Lower leg skin (tissue), 3 donors: ENCODE results near the gene UQCRC1.

Source experiments
- POLR2A ChIP-seq, 2 donors: fragments of 450-650 bp; IDR thresholded peaks; one replicate each; pipeline ENCODE4 v1.6.1; 2016 to 2017; ENCODE audit warnings: antibody characterized with exemption in 2 of 2, mild to moderate bottlenecking in 1 of 2, moderate library complexity in 1 of 2
- TF ChIP-seq, protein P1 (sequence below), 3 donors: fragments of 450-650 bp; IDR thresholded peaks; one replicate each; pipeline ENCODE4 v1.5.1; 2016; ENCODE audit warnings: antibody characterized with exemption in 3 of 3, mild to moderate bottlenecking in 3 of 3, moderate library complexity in 2 of 3

DNA sequence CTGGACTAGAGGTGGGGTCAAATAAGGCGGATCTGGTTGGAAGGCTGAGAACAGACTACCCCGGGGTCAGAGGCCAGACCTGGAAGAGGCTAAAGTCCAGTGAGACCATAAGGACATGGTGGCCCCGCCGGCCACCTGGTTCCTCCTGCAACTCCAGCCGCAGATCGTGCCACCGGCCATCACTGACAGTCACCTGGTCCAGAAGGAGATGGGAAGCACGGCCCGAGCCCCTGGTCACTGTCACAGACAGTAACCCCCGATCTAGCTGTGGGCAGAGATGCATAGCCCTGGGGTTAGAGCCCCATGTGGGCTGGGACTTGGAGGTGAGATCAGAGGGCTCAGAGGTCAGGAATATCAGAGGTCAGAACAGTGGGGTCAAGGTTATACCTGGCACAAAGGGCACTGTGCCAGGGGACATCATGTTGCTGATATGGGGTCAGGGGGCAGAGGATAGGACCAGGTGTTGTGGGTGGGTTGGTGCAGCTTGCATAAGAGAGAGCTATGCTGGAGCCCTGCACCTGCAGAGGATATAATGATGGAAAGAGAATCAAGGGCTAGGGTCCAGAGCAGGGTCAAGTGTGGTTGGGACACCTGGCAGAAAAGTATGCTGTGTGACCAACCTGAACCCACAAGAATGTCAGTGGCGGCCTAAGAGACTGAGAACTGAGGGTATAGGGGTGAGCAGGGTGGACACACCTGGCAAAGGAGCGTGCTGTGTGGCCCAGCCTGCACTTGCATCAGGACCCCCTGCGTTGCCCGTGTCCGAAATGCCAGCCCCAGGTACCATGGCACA, 43.7 kb upstream of the UQCRC1 start:
- TF ChIP-seq POLR2A (IDR thresholded peaks at IDR 0.05), result no peak
- TF ChIP-seq, protein P1, sequence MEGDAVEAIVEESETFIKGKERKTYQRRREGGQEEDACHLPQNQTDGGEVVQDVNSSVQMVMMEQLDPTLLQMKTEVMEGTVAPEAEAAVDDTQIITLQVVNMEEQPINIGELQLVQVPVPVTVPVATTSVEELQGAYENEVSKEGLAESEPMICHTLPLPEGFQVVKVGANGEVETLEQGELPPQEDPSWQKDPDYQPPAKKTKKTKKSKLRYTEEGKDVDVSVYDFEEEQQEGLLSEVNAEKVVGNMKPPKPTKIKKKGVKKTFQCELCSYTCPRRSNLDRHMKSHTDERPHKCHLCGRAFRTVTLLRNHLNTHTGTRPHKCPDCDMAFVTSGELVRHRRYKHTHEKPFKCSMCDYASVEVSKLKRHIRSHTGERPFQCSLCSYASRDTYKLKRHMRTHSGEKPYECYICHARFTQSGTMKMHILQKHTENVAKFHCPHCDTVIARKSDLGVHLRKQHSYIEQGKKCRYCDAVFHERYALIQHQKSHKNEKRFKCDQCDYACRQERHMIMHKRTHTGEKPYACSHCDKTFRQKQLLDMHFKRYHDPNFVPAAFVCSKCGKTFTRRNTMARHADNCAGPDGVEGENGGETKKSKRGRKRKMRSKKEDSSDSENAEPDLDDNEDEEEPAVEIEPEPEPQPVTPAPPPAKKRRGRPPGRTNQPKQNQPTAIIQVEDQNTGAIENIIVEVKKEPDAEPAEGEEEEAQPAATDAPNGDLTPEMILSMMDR (IDR thresholded peaks at IDR 0.05), result no peak
